Activated naive CD8-positive, alpha-beta T cell treated with anti-CD3 and anti-CD28 coated beads, Interleukin-2, amount 10 ng/mL, durations not matched to agents 7 days and 5 days (primary cell): ENCODE results near the gene CRELD1. TPM values are rescaled to one million over a fixed set of nuclear protein-coding genes. Genes with fewer than 3 reads are reported as not detected.
A peak's percentile ranks its signal among the peaks of the same experiment; 100 is the strongest.
"Not testable (repeated sequence)": the region's sequence is repeated elsewhere in the genome, so short reads cannot be mapped to it uniquely, and the experiment has no call there.

ENCODE experiments used
- ATAC-seq: fragments of 150-1000 bp; cut with Tn5 transposase; one replicate; pipeline ENCODE4 v1.10.0; 2021; ENCODE audit warnings: low read depth, moderate library complexity
- POLR2A ChIA-PET: fragments of 350-600 bp; sonication (Branson Sonifier 250); formaldehyde crosslinking; loops from one replicate; lab custom pipeline; 2021; ENCODE audit warnings: antibody characterized with exemption; lab: Charles Lee
- DNase-seq: peaks from one replicate; pipeline ENCODE4 v3.0.0; 2021
- H3K27ac Mint-ChIP-seq: one replicate; pipeline ENCODE4 v1.8.0; 2022; ENCODE audit warnings: mild to moderate bottlenecking, mixed read lengths
- H3K27me3 Mint-ChIP-seq: one replicate; pipeline ENCODE4 v1.8.0; 2022; ENCODE audit warnings: mild to moderate bottlenecking, moderate library complexity, mixed read lengths
- H3K36me3 Mint-ChIP-seq: one replicate; pipeline ENCODE4 v1.8.0; 2021; ENCODE audit warnings: mild to moderate bottlenecking, mixed read lengths
- H3K4me1 Mint-ChIP-seq: one replicate; pipeline ENCODE4 v1.8.0; 2021; ENCODE audit warnings: mixed read lengths
- H3K4me3 Mint-ChIP-seq: one replicate; pipeline ENCODE4 v1.8.0; 2022; ENCODE audit warnings: mild to moderate bottlenecking, moderate library complexity, mixed read lengths
- H3K9me3 Mint-ChIP-seq: one replicate; pipeline ENCODE4 v1.8.0; 2021; ENCODE audit warnings: mixed read lengths
- total RNA-seq, 2 experiments: library from RNA; stranded (reverse); gene quantifications; one replicate each; pipeline ENCODE4 v1.2.3, GENCODE V29; 2021

The CRELD1 gene, protein sequence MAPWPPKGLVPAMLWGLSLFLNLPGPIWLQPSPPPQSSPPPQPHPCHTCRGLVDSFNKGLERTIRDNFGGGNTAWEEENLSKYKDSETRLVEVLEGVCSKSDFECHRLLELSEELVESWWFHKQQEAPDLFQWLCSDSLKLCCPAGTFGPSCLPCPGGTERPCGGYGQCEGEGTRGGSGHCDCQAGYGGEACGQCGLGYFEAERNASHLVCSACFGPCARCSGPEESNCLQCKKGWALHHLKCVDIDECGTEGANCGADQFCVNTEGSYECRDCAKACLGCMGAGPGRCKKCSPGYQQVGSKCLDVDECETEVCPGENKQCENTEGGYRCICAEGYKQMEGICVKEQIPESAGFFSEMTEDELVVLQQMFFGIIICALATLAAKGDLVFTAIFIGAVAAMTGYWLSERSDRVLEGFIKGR
- total RNA-seq, result 10 to 100 TPM; 26.2 to 29.3 TPM

DNA sequence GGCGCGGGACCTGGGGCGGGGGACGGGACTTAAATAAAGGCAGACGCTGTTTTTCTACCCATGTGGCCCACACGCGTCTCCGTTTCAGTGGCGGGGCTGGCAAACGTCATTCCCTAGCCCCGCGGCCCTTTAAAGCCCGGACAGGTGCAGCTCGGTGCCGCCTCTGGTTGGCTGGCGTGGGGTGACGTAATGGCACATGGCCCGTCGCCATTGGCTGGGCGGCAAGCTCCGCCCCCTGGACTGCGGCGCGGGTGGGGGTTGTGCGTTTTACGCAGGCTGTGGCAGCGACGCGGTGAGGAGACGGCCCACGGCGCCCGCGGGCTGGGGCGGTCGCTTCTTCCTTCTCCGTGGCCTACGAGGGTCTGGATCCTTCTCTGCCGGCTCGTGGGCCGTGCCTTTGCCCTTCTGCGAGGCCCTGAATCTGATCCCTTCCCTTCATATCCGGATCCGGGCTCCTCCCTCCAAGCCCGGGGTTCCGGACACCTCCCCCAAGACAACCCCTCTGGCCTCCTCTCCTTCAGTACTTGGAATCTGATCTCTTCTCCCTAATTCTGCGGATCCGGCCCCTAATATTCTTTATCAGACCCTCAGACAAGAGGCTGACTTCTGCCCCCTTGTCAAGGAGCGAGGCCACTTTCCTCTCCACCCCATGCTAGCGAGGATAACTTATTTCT, at the start of gene CRELD1:
Gene CRELD1 (plus strand): TSS at position 274 of the 674 bp plus-strand sequence. CDS start 605 bp downstream, outside the sequence.
- Mint-ChIP-seq H3K4me1 (peaks cover 23% of the 10 kb centered on the region), H3K36me3 (peaks cover 7% of the 10 kb centered on the region), H3K9me3 (no peaks in the 10 kb centered on the region), H3K27ac (peak within 1 kb of the TSS; percentile 88), H3K4me3 (peak within 1 kb of the TSS; percentile 92), H3K27me3 (no peaks in the 10 kb centered on the region)
- POLR2A ChIA-PET, result interaction anchor here (0.6 to 2.7 kb wide), 18 partner anchors 11 to 387 kb away, joined by 3 to 31 read pairs (median 4); partner anchors contain the start of genes BRPF1, FANCD2, IL17RE and JAGN1
- ATAC-seq (peak; percentile 82), DNase-seq (peak; percentile 98)

DNA sequence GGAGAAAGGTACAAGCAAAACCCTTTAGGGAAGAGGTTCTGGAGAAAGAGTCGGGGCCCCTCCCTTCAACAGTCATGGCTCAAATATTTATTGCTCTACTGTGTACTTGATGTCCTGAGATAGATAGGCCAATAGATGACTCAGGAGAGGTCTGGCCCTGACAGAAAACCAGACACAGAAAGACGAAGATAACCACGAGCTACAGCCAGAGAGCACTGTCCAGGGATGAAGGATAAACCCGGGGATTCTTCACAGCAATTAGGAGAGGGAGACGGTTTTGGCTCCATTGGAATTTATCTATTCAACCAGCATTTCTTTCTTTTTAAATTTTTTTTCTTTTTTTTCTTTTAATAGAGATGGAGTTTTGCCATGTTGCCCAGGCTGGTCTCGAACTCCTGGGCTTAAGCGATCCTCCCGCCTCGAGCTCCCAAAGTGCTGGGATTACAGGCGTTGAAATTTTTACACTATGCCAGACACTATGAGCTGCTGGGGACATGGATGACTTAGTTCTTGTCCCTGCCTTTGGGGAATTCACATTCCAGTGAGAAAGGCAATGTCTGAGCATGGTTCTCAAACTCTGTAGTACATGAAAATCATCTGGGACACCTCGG, 49.0 kb upstream of the CRELD1 start:
- Mint-ChIP-seq H3K9me3 (no peaks in the 10 kb centered on the region), H3K27me3 (no peaks in the 10 kb centered on the region), H3K4me1 (peaks cover 2% of the 10 kb centered on the region), H3K27ac (no peak overlapping the region), H3K36me3 (no peaks in the 10 kb centered on the region), H3K4me3 (no peak overlapping the region)
- no peak for DNase-seq
- ATAC-seq, result no peak
- POLR2A ChIA-PET, result interaction anchor here (0.5 kb wide), 1 partner anchor 128 kb away, joined by 4 read pairs; no protein-coding TSS in a partner anchor

DNA sequence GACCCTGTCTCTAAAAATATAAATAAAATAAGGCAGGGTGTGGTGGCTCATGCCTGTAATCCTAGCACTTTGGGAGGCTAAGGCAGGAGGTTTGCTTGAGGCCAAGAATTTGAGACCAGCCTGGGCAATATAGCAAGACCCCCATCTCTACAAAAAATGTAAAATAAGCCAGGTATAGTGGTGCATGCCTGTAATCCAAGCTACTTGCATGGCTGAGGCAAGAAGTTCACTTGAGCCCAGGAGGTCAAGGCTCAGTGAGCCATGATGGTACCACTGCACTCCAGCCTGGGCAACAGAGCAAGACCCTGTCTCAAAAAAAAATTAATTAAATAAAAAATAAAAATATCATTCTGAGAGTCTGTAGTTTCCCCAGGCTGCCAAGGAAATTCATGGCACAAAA, 47.3 kb upstream of the CRELD1 start:
- Mint-ChIP-seq H3K27me3 (no peaks in the 10 kb centered on the region), H3K27ac (no peak overlapping the region), H3K36me3 (peaks cover 2% of the 10 kb centered on the region), H3K4me1 (peaks cover 9% of the 10 kb centered on the region), H3K4me3 (no peak overlapping the region), H3K9me3 (no peaks in the 10 kb centered on the region)
- POLR2A ChIA-PET, result interaction anchor here (1.2 kb wide), 1 partner anchor 237 kb away, joined by 3 read pairs; the partner anchor contains the start of gene MTMR14
- ATAC-seq (no peak), DNase-seq (no peak)

DNA sequence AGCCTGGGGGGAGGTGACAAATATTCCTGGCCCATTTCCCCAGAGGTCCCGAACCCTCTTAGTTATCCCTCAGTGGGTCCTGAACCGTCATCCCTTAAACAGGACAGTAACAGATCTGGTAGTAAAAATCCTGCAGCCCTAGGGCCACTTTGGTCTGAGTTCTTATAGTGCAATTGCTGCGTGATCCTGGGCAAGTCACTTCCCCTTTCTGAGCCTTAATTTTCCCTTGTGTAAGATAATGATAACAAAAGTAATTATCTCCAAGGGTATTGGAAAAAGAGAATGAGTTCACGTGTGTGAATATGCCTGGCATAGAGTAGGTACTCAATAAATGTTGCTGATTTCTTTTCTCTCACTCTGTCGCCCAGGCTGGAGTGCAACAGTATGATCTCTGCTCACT, 46.2 kb upstream of the CRELD1 start:
- DNase-seq (no peak), ATAC-seq (no peak)
- H3K27me3 Mint-ChIP-seq, result no peaks in the 10 kb centered on the region
- H3K9me3 Mint-ChIP-seq, result no peaks in the 10 kb centered on the region
- H3K4me3 Mint-ChIP-seq, result no peak overlapping the region
- peaks cover 6% of the 10 kb centered on the region for H3K36me3 Mint-ChIP-seq
- no peak overlapping the region for H3K27ac Mint-ChIP-seq
- peaks cover 15% of the 10 kb centered on the region for H3K4me1 Mint-ChIP-seq
- POLR2A ChIA-PET, result no interaction called here

DNA sequence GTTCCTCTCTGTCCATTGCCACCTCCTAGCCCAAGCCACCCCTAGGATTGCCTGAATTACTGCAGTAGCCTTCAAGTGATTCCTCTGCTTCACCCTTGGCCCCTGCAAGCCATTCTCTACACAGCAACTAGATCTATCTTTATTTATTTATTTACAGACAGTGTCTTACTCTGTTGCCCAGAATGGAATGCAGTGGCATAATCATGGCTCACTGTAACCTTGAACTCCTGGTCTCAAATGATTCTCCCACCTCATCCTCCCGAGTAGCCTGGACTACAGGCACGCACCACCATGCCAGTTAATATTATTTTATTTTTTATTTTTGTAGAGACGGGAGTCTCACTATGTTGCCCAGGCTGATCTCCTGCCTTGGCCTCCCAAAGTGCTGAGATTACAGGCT, 45.1 kb upstream of the CRELD1 start:
- ATAC-seq, result no peak
- DNase-seq, result no peak
- no peak overlapping the region for H3K4me3 Mint-ChIP-seq
- H3K27ac Mint-ChIP-seq, result no peak overlapping the region
- POLR2A ChIA-PET, result interaction anchor here (0.9 kb wide), 1 partner anchor 134 kb away, joined by 3 read pairs; no protein-coding TSS in a partner anchor
- no peaks in the 10 kb centered on the region for H3K27me3 Mint-ChIP-seq
- H3K36me3 Mint-ChIP-seq, result peaks cover 14% of the 10 kb centered on the region
- H3K9me3 Mint-ChIP-seq, result no peaks in the 10 kb centered on the region
- peaks cover 23% of the 10 kb centered on the region for H3K4me1 Mint-ChIP-seq

DNA sequence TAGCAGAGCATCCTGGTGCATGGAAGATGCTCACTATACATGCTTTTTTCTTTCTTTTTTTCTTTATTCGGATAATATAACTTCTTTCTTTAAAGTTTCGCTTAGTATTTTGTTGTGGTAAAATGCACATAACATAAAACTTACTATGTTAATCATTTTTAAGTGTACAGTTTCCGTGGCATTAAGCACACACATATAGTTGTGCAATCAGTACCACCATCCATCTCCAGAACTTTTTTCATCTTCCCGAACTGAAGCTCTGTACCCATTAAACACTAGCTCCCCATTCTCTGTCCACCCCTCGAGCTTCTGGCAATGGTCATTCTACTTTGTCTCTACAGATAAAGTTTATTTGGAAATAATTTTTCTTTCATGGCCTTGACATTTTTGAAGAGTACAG, 44.2 kb upstream of the CRELD1 start:
- POLR2A ChIA-PET, result interaction anchor here (0.9 to 3.3 kb wide), 3 partner anchors 13 to 135 kb away, joined by 3 to 32 read pairs (median 5); partner anchors contain the start of gene IL17RE
- no peak for ATAC-seq
- no peak overlapping the region for H3K4me3 Mint-ChIP-seq
- no peaks in the 10 kb centered on the region for H3K9me3 Mint-ChIP-seq
- H3K27ac Mint-ChIP-seq, result no peak overlapping the region
- H3K4me1 Mint-ChIP-seq, result peaks cover 29% of the 10 kb centered on the region
- H3K27me3 Mint-ChIP-seq, result no peaks in the 10 kb centered on the region
- peaks cover 22% of the 10 kb centered on the region for H3K36me3 Mint-ChIP-seq
- no peak for DNase-seq

DNA sequence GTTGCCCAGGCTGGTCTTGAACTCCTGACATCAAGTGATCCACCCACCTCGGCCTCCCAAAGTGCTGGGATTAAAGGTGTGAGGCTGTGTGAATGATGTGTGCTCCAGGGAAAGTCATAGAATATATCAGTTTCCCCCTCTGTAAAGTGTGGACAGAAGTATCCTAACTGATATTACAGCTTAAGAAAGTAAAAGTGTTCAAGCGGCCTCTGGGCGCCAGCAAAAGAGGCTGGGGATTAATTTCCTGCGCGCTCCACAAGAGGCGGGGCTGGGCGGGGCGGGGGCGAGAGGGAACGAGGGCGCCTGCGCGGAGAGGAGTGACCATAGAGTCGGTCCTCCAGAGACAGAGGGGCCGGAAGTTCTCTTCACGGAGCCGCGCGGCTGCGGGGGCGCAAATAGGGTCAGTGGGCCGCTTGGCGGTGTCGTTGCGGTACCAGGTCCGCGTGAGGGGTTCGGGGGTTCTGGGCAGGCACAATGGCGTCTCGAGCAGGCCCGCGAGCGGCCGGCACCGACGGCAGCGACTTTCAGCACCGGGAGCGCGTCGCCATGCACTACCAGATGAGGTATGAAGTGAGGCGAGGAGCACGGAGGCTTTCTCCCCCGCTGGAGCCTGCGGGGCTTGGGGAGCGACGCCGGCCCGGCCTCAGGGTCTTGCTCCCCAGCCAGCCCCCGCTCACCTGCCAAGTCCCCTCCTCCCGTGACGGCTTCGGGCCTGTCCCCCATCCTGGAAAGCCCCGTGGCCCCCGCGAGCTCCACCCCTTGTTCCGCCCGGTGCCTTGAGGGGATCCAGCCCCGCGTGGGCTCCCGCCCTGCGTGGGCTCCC, 43.2 kb upstream of the CRELD1 start, which contains the start of gene JAGN1:
Gene JAGN1 (plus strand): TSS at position 362 of the 823 bp plus-strand sequence. CDS start 113 bp downstream, at position 475.
- peak; percentile 86 for ATAC-seq
- Mint-ChIP-seq H3K9me3 (no peaks in the 10 kb centered on the region), H3K27ac (peak within 1 kb of the TSS; percentile 99), H3K36me3 (peaks cover 28% of the 10 kb centered on the region), H3K27me3 (no peaks in the 10 kb centered on the region), H3K4me3 (peak within 1 kb of the TSS; percentile 97), H3K4me1 (peaks cover 35% of the 10 kb centered on the region)
- DNase-seq, result peak; percentile 90
- POLR2A ChIA-PET, result interaction anchor here (0.6 to 3.6 kb wide), 17 partner anchors 10 to 908 kb away, joined by 3 to 32 read pairs (median 4); partner anchors contain the start of genes ARPC4, CIDEC, CRELD1 and IL17RE

DNA sequence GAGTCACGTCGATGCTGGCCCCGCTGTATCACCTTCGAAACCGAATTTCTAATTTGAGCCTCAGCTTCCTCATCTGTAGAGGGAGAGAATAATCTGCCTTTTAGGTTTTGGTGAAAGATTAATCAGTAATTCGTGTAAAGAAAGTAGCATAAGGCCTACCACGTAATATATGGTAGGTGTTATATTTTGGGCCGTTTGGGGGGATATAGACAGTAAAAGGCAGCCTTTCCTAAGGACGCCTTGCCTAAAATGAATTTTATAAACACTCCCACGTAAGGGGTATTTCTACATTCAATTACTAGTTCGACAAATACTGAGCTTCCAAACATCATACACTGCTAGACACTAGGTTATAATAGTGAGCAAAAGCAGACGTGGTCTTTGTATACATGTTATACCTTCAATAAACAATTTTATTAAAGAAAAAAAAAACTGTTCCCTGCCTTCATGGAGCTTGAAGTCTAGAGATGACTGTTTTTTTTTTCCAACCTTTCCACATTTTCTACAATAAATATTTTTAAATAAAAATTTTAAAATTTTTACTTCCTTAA, 42.5 kb upstream of the CRELD1 start:
- POLR2A ChIA-PET, result interaction anchor here (0.7 to 3.6 kb wide), 13 partner anchors 11 to 429 kb away, joined by 3 to 32 read pairs (median 4); partner anchors contain the start of genes CRELD1, IL17RE, RPUSD3 and SEC13
- H3K4me3 Mint-ChIP-seq, result peak overlapping the region; percentile 97
- peaks cover 35% of the 10 kb centered on the region for H3K4me1 Mint-ChIP-seq
- ATAC-seq (no peak), DNase-seq (no peak)
- H3K27me3 Mint-ChIP-seq, result no peaks in the 10 kb centered on the region
- no peaks in the 10 kb centered on the region for H3K9me3 Mint-ChIP-seq
- peak overlapping the region; percentile 99 for H3K27ac Mint-ChIP-seq
- H3K36me3 Mint-ChIP-seq, result peaks cover 31% of the 10 kb centered on the region

DNA sequence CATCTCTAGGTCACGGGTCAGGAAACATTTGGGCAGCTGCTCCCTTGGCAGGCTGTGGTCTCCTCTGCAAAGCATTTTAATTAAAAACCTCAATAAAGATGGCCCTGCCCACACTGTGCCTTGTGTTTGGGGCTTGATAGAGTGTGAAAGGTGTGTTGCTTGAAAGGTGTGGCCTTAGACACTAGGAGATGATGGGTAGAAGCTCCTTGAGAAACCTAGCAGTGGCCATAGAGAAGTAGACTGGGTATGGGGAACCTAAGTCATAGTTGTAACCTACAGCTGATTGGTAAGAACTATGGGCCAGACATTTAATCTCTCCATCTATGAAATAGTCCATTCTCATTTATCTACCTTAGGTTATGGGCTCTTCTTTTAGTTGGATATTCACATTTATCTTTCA, 39.9 kb upstream of the CRELD1 start:
- DNase-seq (no peak), ATAC-seq (no peak)
- POLR2A ChIA-PET, result interaction anchor here (0.6 to 0.7 kb wide), 2 partner anchors 49 to 348 kb away, joined by 4 to 9 read pairs; no protein-coding TSS in a partner anchor
- no peak overlapping the region for H3K27ac Mint-ChIP-seq
- H3K4me1 Mint-ChIP-seq, result peaks cover 42% of the 10 kb centered on the region
- H3K4me3 Mint-ChIP-seq, result no peak overlapping the region
- H3K9me3 Mint-ChIP-seq, result no peaks in the 10 kb centered on the region
- H3K27me3 Mint-ChIP-seq, result no peaks in the 10 kb centered on the region
- H3K36me3 Mint-ChIP-seq, result peaks cover 31% of the 10 kb centered on the region

DNA sequence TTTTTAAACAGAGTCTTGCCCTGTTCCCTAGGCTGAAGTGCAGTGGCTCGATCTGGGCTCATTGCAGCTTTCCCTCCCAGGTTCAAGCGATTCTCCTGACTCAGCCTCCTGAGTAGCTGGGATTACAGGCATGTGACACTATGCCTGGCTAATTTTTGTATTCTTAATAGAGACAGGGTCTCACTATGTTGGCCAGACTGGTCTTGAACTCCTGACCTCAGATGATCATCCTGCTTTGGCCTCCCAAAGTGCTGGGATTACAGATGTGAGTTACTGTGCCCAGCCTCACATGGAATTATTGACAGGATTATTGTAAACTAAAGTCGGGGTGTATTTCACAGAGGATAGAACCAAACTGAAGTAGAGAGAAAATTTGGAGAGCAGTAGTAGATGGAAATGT, 37.9 kb upstream of the CRELD1 start:
- POLR2A ChIA-PET, result not testable (repeated sequence)
- H3K4me1 Mint-ChIP-seq, result peaks cover 38% of the 10 kb centered on the region

DNA sequence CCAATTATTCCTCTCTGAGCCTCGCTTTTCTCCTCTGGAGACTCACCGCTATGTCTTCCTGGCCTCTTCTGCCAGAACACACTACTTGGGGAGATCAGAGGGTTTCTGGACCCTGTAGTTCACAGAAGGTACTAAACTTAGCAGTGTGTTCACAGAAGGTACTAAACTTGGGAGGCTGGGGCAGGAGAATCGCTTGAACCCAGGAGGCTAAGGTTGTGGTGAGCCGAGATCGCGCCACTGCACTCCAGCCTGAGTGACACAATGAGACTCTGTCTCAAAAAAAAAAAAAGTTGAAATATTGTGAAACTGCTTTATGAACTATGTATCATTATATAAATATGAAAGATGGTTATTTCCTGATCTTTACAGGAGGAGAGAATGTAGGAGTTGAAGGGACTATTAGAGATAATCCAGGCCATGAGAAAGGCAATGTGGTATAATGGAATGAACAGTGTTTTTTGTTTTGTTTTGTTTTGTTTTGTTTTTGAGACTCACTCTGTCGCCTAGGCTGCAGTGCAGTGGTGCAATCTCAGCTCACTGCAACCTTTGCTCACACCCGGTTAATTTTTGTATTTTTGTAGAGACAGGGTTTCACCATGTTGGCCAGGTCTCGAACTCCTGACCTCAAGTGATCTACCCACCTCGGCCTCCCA, 36.8 kb upstream of the CRELD1 start:
- H3K9me3 Mint-ChIP-seq, DNase-seq, H3K4me3 Mint-ChIP-seq, ATAC-seq, POLR2A ChIA-PET, H3K27me3 Mint-ChIP-seq, H3K27ac Mint-ChIP-seq: not testable (repeated sequence)
- Mint-ChIP-seq H3K4me1 (peaks cover 39% of the 10 kb centered on the region), H3K36me3 (peaks cover 29% of the 10 kb centered on the region)

More for the DNA sequence above, 37.9 kb upstream of the CRELD1 start:
- DNase-seq, H3K27ac Mint-ChIP-seq, ATAC-seq, H3K9me3 Mint-ChIP-seq, H3K4me3 Mint-ChIP-seq, H3K27me3 Mint-ChIP-seq: not testable (repeated sequence)
- peaks cover 31% of the 10 kb centered on the region for H3K36me3 Mint-ChIP-seq
